Measurements from ENCODE around the gene CC2D1A. TPM values are rescaled to one million over a fixed set of nuclear protein-coding genes. Genes with fewer than 3 reads are reported as not detected.
A peak's percentile ranks its signal among the peaks of the same experiment; 100 is the strongest.

CC2D1A gene
- total and polyA plus RNA-seq, 4 donors: 7.4 to 12.0 (median 9.9) TPM

DNA sequence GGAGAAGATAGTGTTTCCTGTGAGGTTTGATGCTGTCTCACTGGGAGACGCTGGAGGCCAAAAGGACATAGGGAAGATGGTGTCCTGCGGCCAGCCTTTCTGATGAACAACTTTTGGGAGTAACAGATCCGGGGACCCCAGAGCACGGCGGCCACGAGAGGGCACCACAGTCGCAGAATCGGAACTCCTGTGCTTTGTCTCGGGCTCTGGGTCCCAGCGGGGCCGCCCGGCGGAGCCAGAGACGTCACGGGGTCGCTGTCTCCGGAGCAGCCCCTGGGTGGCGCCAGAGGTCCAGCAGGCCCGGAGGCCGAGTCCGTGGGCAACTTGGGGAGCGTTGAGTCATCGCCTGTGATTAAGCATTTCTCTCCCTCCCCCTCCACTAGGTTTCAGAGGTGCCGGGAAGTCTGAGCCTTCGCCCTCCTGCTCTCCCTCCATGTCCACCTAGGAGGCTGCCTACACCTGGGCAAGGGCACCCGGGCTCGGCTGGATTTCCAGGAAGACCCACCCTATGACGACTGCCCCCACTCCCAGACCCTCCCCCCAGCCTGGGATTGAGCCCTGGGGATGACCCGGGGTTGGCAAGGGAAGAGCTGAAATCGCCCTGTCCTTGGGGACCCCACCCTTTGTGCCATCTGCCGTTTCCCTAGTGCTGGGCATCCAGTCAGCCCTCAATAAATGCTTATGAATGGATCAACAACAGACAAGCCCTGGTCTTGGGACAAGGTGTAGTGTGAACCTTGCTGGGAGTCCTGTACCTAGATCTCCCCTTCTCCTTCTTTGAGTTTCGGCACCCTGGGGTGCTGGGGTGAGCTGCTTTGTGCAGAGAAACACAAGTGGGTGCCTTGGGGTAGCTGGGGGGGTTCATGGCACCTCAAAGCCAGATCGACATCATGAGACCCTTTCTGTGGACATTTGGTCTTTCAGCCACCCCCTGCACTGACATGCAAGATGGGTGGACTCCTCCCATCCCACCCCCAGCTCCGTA, 25.6 kb upstream of the CC2D1A start:
- Histone ChIP-seq H3K4me1 (ENCODE audit: control insufficient read depth in 4 of 4, insufficient read depth in 4 of 4, low read length in 3 of 4) (peaks cover 0 to 10% (median 2%) of the 10 kb centered on the region in 4 donors), H3K27me3 (ENCODE audit: control insufficient read depth in 4 of 4, insufficient read depth in 4 of 4, low read length in 3 of 4) (no peaks in the 10 kb centered on the region), H3K9me3 (ENCODE audit: control insufficient read depth in 4 of 4, low read length in 3 of 4) (no peaks in the 10 kb centered on the region), H3K36me3 (ENCODE audit: control insufficient read depth in 4 of 4, insufficient read depth in 3 of 4, low read depth in 1 of 4, low read length in 3 of 4) (no peaks in the 10 kb centered on the region), H3K4me3 (ENCODE audit: low read depth in 1 of 3, low read length in 3 of 3) (peak overlapping the region in 1 of 3 donors; percentile 22), H3K27ac (ENCODE audit: low read depth in 1 of 2, low read length in 2 of 2) (peak overlapping the region; percentile 3 to 29), H3K9ac (ENCODE audit: low read depth in 1 of 2, low read length in 2 of 2) (peak overlapping the region in 1 of 2 donors; percentile 8)
- TF ChIP-seq EGR1 (IDR thresholded peaks at IDR 0.05; ENCODE audit: low read depth in 2 of 2) (no peak), YY1 (IDR thresholded peaks at IDR 0.05) (peak; percentile 40), GABPA (IDR thresholded peaks at IDR 0.05 in 1 of 2, conservative IDR thresholded peaks at IDR 0.05 in 1 of 2) (no peak), HNF4A (conservative IDR thresholded peaks at IDR 0.05) (no peak), JUND (IDR thresholded peaks at IDR 0.05) (peak; percentile 92 to 95), SP1 (IDR thresholded peaks at IDR 0.05) (peak; percentile 52), RXRA (IDR thresholded peaks at IDR 0.05) (peak; percentile 38 to 44), TAF1 (conservative IDR thresholded peaks at IDR 0.05) (no peak), NR2F2 (IDR thresholded peaks at IDR 0.05) (peak; percentile 14), RAD21 (IDR thresholded peaks at IDR 0.05) (peak; percentile 99 to 100), FOXA1 (IDR thresholded peaks at IDR 0.05) (no peak), FOXA2 (IDR thresholded peaks at IDR 0.05) (no peak), HNF4G (IDR thresholded peaks at IDR 0.05) (no peak)
- TF ChIP-seq, protein P1, sequence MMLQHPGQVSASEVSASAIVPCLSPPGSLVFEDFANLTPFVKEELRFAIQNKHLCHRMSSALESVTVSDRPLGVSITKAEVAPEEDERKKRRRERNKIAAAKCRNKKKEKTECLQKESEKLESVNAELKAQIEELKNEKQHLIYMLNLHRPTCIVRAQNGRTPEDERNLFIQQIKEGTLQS (IDR thresholded peaks at IDR 0.05): peak; percentile 88
- TF ChIP-seq, protein P2, sequence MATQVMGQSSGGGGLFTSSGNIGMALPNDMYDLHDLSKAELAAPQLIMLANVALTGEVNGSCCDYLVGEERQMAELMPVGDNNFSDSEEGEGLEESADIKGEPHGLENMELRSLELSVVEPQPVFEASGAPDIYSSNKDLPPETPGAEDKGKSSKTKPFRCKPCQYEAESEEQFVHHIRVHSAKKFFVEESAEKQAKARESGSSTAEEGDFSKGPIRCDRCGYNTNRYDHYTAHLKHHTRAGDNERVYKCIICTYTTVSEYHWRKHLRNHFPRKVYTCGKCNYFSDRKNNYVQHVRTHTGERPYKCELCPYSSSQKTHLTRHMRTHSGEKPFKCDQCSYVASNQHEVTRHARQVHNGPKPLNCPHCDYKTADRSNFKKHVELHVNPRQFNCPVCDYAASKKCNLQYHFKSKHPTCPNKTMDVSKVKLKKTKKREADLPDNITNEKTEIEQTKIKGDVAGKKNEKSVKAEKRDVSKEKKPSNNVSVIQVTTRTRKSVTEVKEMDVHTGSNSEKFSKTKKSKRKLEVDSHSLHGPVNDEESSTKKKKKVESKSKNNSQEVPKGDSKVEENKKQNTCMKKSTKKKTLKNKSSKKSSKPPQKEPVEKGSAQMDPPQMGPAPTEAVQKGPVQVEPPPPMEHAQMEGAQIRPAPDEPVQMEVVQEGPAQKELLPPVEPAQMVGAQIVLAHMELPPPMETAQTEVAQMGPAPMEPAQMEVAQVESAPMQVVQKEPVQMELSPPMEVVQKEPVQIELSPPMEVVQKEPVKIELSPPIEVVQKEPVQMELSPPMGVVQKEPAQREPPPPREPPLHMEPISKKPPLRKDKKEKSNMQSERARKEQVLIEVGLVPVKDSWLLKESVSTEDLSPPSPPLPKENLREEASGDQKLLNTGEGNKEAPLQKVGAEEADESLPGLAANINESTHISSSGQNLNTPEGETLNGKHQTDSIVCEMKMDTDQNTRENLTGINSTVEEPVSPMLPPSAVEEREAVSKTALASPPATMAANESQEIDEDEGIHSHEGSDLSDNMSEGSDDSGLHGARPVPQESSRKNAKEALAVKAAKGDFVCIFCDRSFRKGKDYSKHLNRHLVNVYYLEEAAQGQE (IDR thresholded peaks at IDR 0.05): no peak
- TF ChIP-seq, protein P3, sequence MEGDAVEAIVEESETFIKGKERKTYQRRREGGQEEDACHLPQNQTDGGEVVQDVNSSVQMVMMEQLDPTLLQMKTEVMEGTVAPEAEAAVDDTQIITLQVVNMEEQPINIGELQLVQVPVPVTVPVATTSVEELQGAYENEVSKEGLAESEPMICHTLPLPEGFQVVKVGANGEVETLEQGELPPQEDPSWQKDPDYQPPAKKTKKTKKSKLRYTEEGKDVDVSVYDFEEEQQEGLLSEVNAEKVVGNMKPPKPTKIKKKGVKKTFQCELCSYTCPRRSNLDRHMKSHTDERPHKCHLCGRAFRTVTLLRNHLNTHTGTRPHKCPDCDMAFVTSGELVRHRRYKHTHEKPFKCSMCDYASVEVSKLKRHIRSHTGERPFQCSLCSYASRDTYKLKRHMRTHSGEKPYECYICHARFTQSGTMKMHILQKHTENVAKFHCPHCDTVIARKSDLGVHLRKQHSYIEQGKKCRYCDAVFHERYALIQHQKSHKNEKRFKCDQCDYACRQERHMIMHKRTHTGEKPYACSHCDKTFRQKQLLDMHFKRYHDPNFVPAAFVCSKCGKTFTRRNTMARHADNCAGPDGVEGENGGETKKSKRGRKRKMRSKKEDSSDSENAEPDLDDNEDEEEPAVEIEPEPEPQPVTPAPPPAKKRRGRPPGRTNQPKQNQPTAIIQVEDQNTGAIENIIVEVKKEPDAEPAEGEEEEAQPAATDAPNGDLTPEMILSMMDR (IDR thresholded peaks at IDR 0.05; ENCODE audit: low read depth, low read length, missing input control): peak; percentile 99
- TF ChIP-seq, protein P4, sequence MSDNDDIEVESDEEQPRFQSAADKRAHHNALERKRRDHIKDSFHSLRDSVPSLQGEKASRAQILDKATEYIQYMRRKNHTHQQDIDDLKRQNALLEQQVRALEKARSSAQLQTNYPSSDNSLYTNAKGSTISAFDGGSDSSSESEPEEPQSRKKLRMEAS (IDR thresholded peaks at IDR 0.05): no peak
- TF ChIP-seq, protein P5, sequence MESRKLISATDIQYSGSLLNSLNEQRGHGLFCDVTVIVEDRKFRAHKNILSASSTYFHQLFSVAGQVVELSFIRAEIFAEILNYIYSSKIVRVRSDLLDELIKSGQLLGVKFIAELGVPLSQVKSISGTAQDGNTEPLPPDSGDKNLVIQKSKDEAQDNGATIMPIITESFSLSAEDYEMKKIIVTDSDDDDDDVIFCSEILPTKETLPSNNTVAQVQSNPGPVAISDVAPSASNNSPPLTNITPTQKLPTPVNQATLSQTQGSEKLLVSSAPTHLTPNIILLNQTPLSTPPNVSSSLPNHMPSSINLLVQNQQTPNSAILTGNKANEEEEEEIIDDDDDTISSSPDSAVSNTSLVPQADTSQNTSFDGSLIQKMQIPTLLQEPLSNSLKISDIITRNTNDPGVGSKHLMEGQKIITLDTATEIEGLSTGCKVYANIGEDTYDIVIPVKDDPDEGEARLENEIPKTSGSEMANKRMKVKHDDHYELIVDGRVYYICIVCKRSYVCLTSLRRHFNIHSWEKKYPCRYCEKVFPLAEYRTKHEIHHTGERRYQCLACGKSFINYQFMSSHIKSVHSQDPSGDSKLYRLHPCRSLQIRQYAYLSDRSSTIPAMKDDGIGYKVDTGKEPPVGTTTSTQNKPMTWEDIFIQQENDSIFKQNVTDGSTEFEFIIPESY (IDR thresholded peaks at IDR 0.05): no peak
- 7% methylated on average over 34 of the region's 34 CpGs for WGBS
- peak; percentile 99 for DNase-seq (ENCODE audit: low spot score)

Data from liver (tissue), 9 donors.